ENCODE data around the gene ARHGAP10. TPM values are rescaled to one million over a fixed set of nuclear protein-coding genes. Genes with fewer than 3 reads are reported as not detected.

Gene ARHGAP10
- total RNA-seq, 4 donors from 2014 or later = 131 to 217 (median 206) TPM

GRCh38 chr4:147772459-147772969, 40.6 kb downstream of the ARHGAP10 start:
- H3K4me3 ChIP-seq = no peak overlapping the region
- TF ChIP-seq POLR2A (IDR thresholded peaks at IDR 0.05) = no peak
- WGBS, 2 donors = 35 to 41% methylated on average over 5 of the region's 5 CpGs

GRCh38 chr4:147773261-147774184, 41.6 kb downstream of the ARHGAP10 start:
- TF ChIP-seq CTCF (IDR thresholded peaks at IDR 0.05) (no peak), EP300 (IDR thresholded peaks at IDR 0.05) (no peak), POLR2A (IDR thresholded peaks at IDR 0.05) (no peak)
- no peak for DNase-seq (ENCODE audit: low spot score in 2 of 2)
- no peaks in the 10 kb centered on the region for H3K27me3 ChIP-seq
- H3K9me3 ChIP-seq = no peaks in the 10 kb centered on the region
- no peak overlapping the region for H3K4me3 ChIP-seq
- peak overlapping the region in 1 of 4 donors; percentile 7 for H3K27ac ChIP-seq
- H3K36me3 ChIP-seq = no peaks in the 10 kb centered on the region
- WGBS, 2 donors = 27 to 30% methylated on average over 3 of the region's 3 CpGs
- H3K4me1 ChIP-seq = peaks cover 0 to 64% (median 18%) of the 10 kb centered on the region in 4 donors

More at GRCh38 chr4:147772459-147772969, 40.6 kb downstream of the ARHGAP10 start:
- Histone ChIP-seq H3K9me3 (no peaks in the 10 kb centered on the region), H3K4me1 (peaks cover 0 to 65% (median 20%) of the 10 kb centered on the region in 4 donors), H3K27me3 (no peaks in the 10 kb centered on the region), H3K36me3 (no peaks in the 10 kb centered on the region), H3K27ac (peak overlapping the region in 2 of 4 donors; percentile 34 to 63)
- DNase-seq (ENCODE audit: low spot score in 2 of 2) = no peak

GRCh38 chr4:147776716-147777115, 44.8 kb downstream of the ARHGAP10 start:
- H3K36me3 ChIP-seq = no peaks in the 10 kb centered on the region
- no peak overlapping the region for H3K27ac ChIP-seq
- 92 to 95% methylated on average over 10 of the region's 10 CpGs for WGBS, 2 donors
- H3K27me3 ChIP-seq = no peaks in the 10 kb centered on the region
- no peak overlapping the region for H3K4me3 ChIP-seq
- H3K9me3 ChIP-seq = no peaks in the 10 kb centered on the region
- no peak for TF ChIP-seq CTCF (IDR thresholded peaks at IDR 0.05)
- TF ChIP-seq POLR2A (IDR thresholded peaks at IDR 0.05) = no peak
- no peak for TF ChIP-seq EP300 (IDR thresholded peaks at IDR 0.05)
- no peak for DNase-seq (ENCODE audit: low spot score in 2 of 2)
- peaks cover 0 to 83% (median 26%) of the 10 kb centered on the region in 4 donors for H3K4me1 ChIP-seq

- WGBS, 2 donors = 79 to 80% methylated on average over 5 of the region's 5 CpGs
- no peak for DNase-seq (ENCODE audit: low spot score in 2 of 2)
- Histone ChIP-seq H3K27ac (no peak overlapping the region), H3K36me3 (no peaks in the 10 kb centered on the region), H3K4me1 (peaks cover 0 to 74% (median 20%) of the 10 kb centered on the region in 4 donors), H3K27me3 (no peaks in the 10 kb centered on the region), H3K4me3 (no peak overlapping the region), H3K9me3 (no peaks in the 10 kb centered on the region)
- TF ChIP-seq EP300 (IDR thresholded peaks at IDR 0.05) = no peak
- no peak for TF ChIP-seq POLR2A (IDR thresholded peaks at IDR 0.05)
- no peak for TF ChIP-seq CTCF (IDR thresholded peaks at IDR 0.05)
Observed at GRCh38 chr4:147777456-147778091, 45.7 kb downstream of the ARHGAP10 start.

GRCh38 chr4:147778942-147779341, 47.1 kb downstream of the ARHGAP10 start:
- DNase-seq (ENCODE audit: low spot score in 2 of 2) = no peak
- TF ChIP-seq POLR2A (IDR thresholded peaks at IDR 0.05) (no peak), CTCF (IDR thresholded peaks at IDR 0.05) (no peak), EP300 (IDR thresholded peaks at IDR 0.05) (no peak)
- 95 to 99% methylated on average over 6 to 7 of the region's 7 CpGs for WGBS, 2 donors
- H3K4me1 ChIP-seq = peaks cover 0 to 61% (median 9%) of the 10 kb centered on the region in 4 donors
- no peak overlapping the region for H3K4me3 ChIP-seq
- no peaks in the 10 kb centered on the region for H3K27me3 ChIP-seq
- H3K36me3 ChIP-seq = no peaks in the 10 kb centered on the region
- H3K9me3 ChIP-seq = no peaks in the 10 kb centered on the region
- H3K27ac ChIP-seq = no peak overlapping the region
